GM21529 (cell line): ENCODE results near the gene PLAC8.
"Not testable (repeated sequence)": the region's sequence is repeated elsewhere in the genome, so short reads cannot be mapped to it uniquely, and the experiment has no call there.

Experiments
- ATAC-seq: cut with Tn5 transposase; IDR thresholded peaks from one replicate; pipeline ENCODE4 v1.9.1; 2021; ENCODE audit not compliant: unreplicated experiment

PLAC8 gene

GRCh38 chr4:83114576-83114975, at the start of gene PLAC8:
TSS of gene PLAC8 (minus strand) at chr4:83114729. CDS start at chr4:83107921, 6,808 bp downstream.
- peak; percentile 44 for ATAC-seq

- no peak for ATAC-seq
Measured at GRCh38 chr4:83153417-83153816, 38.9 kb upstream of the PLAC8 start.

- no peak for ATAC-seq
Measured at GRCh38 chr4:83152746-83153145, 38.2 kb upstream of the PLAC8 start.

GRCh38 chr4:83151651-83152050, 37.1 kb upstream of the PLAC8 start:
- no peak for ATAC-seq

GRCh38 chr4:83150653-83151330, 36.3 kb upstream of the PLAC8 start:
- ATAC-seq: no peak

- no peak for ATAC-seq
Measured at GRCh38 chr4:83149865-83150652, 35.5 kb upstream of the PLAC8 start.

- ATAC-seq: no peak
Measured at GRCh38 chr4:83146841-83147240, 32.3 kb upstream of the PLAC8 start.

GRCh38 chr4:83145776-83146175, 31.2 kb upstream of the PLAC8 start:
- ATAC-seq: not testable (repeated sequence)

- ATAC-seq: no peak
Measured at GRCh38 chr4:83139514-83140156, 25.1 kb upstream of the PLAC8 start.

GRCh38 chr4:83138946-83139345, 24.4 kb upstream of the PLAC8 start:
- no peak for ATAC-seq

GRCh38 chr4:83132065-83132464, 17.5 kb upstream of the PLAC8 start:
- ATAC-seq: no peak

GRCh38 chr4:83129264-83129663, 14.7 kb upstream of the PLAC8 start:
- no peak for ATAC-seq

- no peak for ATAC-seq
Measured at GRCh38 chr4:83128240-83128929, 13.9 kb upstream of the PLAC8 start.

GRCh38 chr4:83125738-83126141, 11.2 kb upstream of the PLAC8 start:
- ATAC-seq: no peak

GRCh38 chr4:83124111-83124780, 9.7 kb upstream of the PLAC8 start:
- ATAC-seq: no peak

- no peak for ATAC-seq
Measured at GRCh38 chr4:83121246-83121645, 6.7 kb upstream of the PLAC8 start.

- no peak for ATAC-seq
Measured at GRCh38 chr4:83118869-83119268, 4.3 kb upstream of the PLAC8 start.

GRCh38 chr4:83115656-83116285, 1.2 kb upstream of the PLAC8 start:
- ATAC-seq: no peak

GRCh38 chr4:83115000-83115399, 471 bp upstream of the PLAC8 start:
- no peak for ATAC-seq

- no peak for ATAC-seq
Measured at GRCh38 chr4:83113429-83113786, 1.1 kb downstream of the PLAC8 start.
